ENCODE data around the gene SMOC1. TPM values are rescaled to one million over a fixed set of nuclear protein-coding genes. Genes with fewer than 3 reads are reported as not detected.

SMOC1 gene
- polyA plus RNA-seq, 3 donors, result not detected

DNA sequence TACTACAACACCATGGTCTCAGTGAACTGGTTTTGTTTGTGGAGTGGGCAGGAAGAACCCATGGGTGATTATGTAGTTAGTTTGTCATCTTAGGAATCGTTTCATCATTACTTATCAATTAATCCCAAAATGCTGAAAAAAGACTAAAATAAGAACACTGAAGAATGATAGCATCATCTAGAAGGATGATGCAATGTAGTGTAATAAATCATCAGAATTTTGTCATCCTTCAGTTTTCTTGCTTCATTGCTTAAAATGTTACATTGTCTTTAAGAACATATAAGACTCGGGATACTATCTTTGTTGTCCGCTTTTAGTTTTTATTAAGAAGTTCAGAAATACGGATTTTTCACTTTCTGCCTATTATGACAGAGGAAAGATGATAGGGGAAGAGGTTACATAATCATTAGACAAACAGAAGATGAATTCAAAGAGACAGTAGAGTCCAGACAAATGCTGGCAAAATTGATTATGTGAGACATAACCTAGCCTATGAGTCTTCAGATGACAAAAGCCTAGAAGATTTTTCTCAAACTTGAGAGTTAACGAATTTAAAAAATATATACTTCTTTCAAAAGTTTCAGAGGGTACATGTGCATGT, 10.8 kb upstream of the SMOC1 start:
- Histone ChIP-seq H3K27me3 (ENCODE audit: control insufficient read depth in 2 of 2, insufficient read depth in 2 of 2, low read length in 2 of 2) (peaks cover 0 to 3% of the 10 kb centered on the region in 2 donors), H2AFZ (ENCODE audit: insufficient read depth, low read depth, low read length, poor library complexity, severe bottlenecking) (no peak overlapping the region), H4K20me1 (ENCODE audit: insufficient read depth, low read length) (no peaks in the 10 kb centered on the region), H3K27ac (ENCODE audit: low read depth in 1 of 2, low read length in 2 of 2) (no peak overlapping the region), H3K4me1 (ENCODE audit: control insufficient read depth in 1 of 2, insufficient read depth in 2 of 2, low read length in 2 of 2) (no peaks in the 10 kb centered on the region), H3K36me3 (replicated peaks in 1 of 2; ENCODE audit: control insufficient read depth in 1 of 2, insufficient read depth in 2 of 2, low read length in 2 of 2) (no peaks in the 10 kb centered on the region), H3K4me2 (replicated peaks; ENCODE audit: extremely low read depth, low read length, poor library complexity, severe bottlenecking) (no peak overlapping the region), H3K9ac (ENCODE audit: insufficient read depth, low read length, poor library complexity, severe bottlenecking) (no peak overlapping the region), H3K79me2 (ENCODE audit: insufficient read depth, low read length) (no peaks in the 10 kb centered on the region), H3K4me3 (replicated peaks in 1 of 3; ENCODE audit: low read depth in 2 of 3, low read length in 3 of 3) (no peak overlapping the region), H3K9me3 (replicated peaks in 1 of 2; ENCODE audit: control insufficient read depth in 1 of 2, insufficient read depth in 1 of 2, low read length in 2 of 2) (peaks cover 0 to 7% of the 10 kb centered on the region in 2 donors)
- TF ChIP-seq, protein P1, sequence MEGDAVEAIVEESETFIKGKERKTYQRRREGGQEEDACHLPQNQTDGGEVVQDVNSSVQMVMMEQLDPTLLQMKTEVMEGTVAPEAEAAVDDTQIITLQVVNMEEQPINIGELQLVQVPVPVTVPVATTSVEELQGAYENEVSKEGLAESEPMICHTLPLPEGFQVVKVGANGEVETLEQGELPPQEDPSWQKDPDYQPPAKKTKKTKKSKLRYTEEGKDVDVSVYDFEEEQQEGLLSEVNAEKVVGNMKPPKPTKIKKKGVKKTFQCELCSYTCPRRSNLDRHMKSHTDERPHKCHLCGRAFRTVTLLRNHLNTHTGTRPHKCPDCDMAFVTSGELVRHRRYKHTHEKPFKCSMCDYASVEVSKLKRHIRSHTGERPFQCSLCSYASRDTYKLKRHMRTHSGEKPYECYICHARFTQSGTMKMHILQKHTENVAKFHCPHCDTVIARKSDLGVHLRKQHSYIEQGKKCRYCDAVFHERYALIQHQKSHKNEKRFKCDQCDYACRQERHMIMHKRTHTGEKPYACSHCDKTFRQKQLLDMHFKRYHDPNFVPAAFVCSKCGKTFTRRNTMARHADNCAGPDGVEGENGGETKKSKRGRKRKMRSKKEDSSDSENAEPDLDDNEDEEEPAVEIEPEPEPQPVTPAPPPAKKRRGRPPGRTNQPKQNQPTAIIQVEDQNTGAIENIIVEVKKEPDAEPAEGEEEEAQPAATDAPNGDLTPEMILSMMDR (IDR thresholded peaks at IDR 0.05), result no peak
- DNase-seq, result no peak
- no peaks in the 10 kb centered on the region for H3K4me1 Mint-ChIP-seq
- no CpG with 5 or more reads among the region's 5 CpGs for WGBS (ENCODE audit: insufficient coverage)
- no peak overlapping the region for H3K27ac Mint-ChIP-seq
- H3K4me3 Mint-ChIP-seq, result no peak overlapping the region
- peaks cover 3 to 10% (median 3%) of the 10 kb centered on the region in 3 donors for H3K27me3 Mint-ChIP-seq (ENCODE audit: low read depth in 3 of 3)
- peaks cover 7 to 19% (median 11%) of the 10 kb centered on the region in 7 donors for H3K9me3 Mint-ChIP-seq
- H3K36me3 Mint-ChIP-seq, result no peaks in the 10 kb centered on the region
- intact Hi-C loops (cut with micrococcal nuclease), result no loop called here

DNA sequence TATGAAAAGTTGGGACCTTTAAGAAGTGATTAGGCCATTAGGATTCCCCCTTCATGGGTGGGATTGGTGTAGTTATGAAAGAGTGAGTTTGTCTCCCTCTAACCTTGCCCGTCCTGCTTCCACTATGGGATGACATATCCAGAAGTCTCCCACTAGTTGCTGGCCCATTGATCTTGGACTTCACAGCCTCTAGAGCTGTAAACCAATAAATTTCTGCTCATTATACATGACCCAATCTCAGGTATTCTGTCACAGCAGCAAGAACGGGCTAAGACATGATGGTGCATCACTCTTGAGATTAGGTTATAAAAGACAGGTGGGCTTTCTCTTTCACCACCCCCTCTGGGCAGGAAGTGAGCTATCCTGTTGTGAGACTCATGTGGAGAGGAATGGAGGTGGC, 8.6 kb upstream of the SMOC1 start:
- no peaks in the 10 kb centered on the region for H3K4me1 ChIP-seq (ENCODE audit: control insufficient read depth in 1 of 2, insufficient read depth in 2 of 2, low read length in 2 of 2)
- DNase-seq, result no peak
- H3K9ac ChIP-seq (ENCODE audit: insufficient read depth, low read length, poor library complexity, severe bottlenecking), result no peak overlapping the region
- no CpG with 5 or more reads among the region's 2 CpGs for WGBS (ENCODE audit: insufficient coverage)
- H4K20me1 ChIP-seq (ENCODE audit: insufficient read depth, low read length), result no peaks in the 10 kb centered on the region
- peaks cover 3 to 11% (median 5%) of the 10 kb centered on the region in 3 donors for H3K27me3 Mint-ChIP-seq (ENCODE audit: low read depth in 3 of 3)
- H3K4me3 ChIP-seq (replicated peaks in 1 of 3; ENCODE audit: low read depth in 2 of 3, low read length in 3 of 3), result no peak overlapping the region
- H3K36me3 ChIP-seq (replicated peaks in 1 of 2; ENCODE audit: control insufficient read depth in 1 of 2, insufficient read depth in 2 of 2, low read length in 2 of 2), result no peaks in the 10 kb centered on the region
- no peak overlapping the region for H3K4me3 Mint-ChIP-seq
- H3K27me3 ChIP-seq (ENCODE audit: control insufficient read depth in 2 of 2, insufficient read depth in 2 of 2, low read length in 2 of 2), result peaks cover 0 to 3% of the 10 kb centered on the region in 2 donors
- H3K27ac ChIP-seq (ENCODE audit: low read depth in 1 of 2, low read length in 2 of 2), result no peak overlapping the region
- no peaks in the 10 kb centered on the region for H3K79me2 ChIP-seq (ENCODE audit: insufficient read depth, low read length)
- no peak overlapping the region for H3K27ac Mint-ChIP-seq
- H3K4me1 Mint-ChIP-seq, result no peaks in the 10 kb centered on the region
- no peak overlapping the region for H3K4me2 ChIP-seq (replicated peaks; ENCODE audit: extremely low read depth, low read length, poor library complexity, severe bottlenecking)
- H3K9me3 Mint-ChIP-seq, result peaks cover 0 to 14% (median 4%) of the 10 kb centered on the region in 7 donors
- intact Hi-C loops (cut with micrococcal nuclease), result no loop called here
- peaks cover 0 to 3% of the 10 kb centered on the region in 2 donors for H3K9me3 ChIP-seq (replicated peaks in 1 of 2; ENCODE audit: control insufficient read depth in 1 of 2, insufficient read depth in 1 of 2, low read length in 2 of 2)
- TF ChIP-seq, protein P1 (IDR thresholded peaks at IDR 0.05), result no peak
- no peak overlapping the region for H2AFZ ChIP-seq (ENCODE audit: insufficient read depth, low read depth, low read length, poor library complexity, severe bottlenecking)
- H3K36me3 Mint-ChIP-seq, result no peaks in the 10 kb centered on the region
